Suprapubic skin (tissue), 4 donors: ENCODE measurements around the gene MAP3K1.

Experiments used
- EP300 ChIP-seq: sonication (generic); formaldehyde crosslinking; IDR thresholded peaks from one replicate; pipeline ENCODE4 v1.6.1; 2017; ENCODE audit warnings: antibody characterized with exemption
- POLR2A ChIP-seq, 2 donors: fragments of 450-650 bp; IDR thresholded peaks; one replicate each; pipeline ENCODE4 v1.6.1; 2017; ENCODE audit warnings: antibody characterized with exemption in 2 of 2, mild to moderate bottlenecking in 2 of 2, moderate library complexity in 2 of 2
- POLR2AphosphoS5 ChIP-seq, 3 donors: sonication (generic); formaldehyde crosslinking; IDR thresholded peaks; one replicate each; pipeline ENCODE4 v1.6.1; 2017; ENCODE audit warnings: antibody characterized with exemption in 3 of 3
- TF ChIP-seq, protein P1 (sequence below), 2 donors: fragments of 200-600 bp in 1 of 2; fragments of 450-650 bp in 1 of 2; sonication (generic) in 1 of 2; IDR thresholded peaks; one replicate each; pipeline ENCODE4 v1.5.1; 2016 to 2019; ENCODE audit warnings: antibody characterized with exemption in 2 of 2, mild to moderate bottlenecking in 1 of 2, moderate library complexity in 1 of 2

DNA sequence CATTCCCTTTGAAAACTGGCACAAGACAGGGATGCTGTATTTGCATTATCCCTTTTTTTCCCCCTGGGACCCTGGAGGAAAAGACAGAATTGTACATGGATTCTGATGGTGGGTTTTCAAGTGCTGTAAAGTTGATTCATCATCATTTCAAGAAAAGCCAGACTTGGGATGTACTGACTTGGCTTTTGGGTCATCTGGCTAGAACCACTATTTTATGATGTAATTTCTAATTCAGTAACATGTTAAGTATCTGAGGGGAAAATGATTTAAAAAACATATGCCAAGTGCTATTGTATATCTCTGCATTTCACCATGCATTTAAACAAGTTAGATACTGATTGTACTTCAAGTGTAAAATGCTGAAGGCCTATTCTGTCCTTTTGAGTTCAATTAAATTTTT, 15.2 kb upstream of the MAP3K1 start:
- no peak for TF ChIP-seq POLR2A (IDR thresholded peaks at IDR 0.05)
- TF ChIP-seq, protein P1, sequence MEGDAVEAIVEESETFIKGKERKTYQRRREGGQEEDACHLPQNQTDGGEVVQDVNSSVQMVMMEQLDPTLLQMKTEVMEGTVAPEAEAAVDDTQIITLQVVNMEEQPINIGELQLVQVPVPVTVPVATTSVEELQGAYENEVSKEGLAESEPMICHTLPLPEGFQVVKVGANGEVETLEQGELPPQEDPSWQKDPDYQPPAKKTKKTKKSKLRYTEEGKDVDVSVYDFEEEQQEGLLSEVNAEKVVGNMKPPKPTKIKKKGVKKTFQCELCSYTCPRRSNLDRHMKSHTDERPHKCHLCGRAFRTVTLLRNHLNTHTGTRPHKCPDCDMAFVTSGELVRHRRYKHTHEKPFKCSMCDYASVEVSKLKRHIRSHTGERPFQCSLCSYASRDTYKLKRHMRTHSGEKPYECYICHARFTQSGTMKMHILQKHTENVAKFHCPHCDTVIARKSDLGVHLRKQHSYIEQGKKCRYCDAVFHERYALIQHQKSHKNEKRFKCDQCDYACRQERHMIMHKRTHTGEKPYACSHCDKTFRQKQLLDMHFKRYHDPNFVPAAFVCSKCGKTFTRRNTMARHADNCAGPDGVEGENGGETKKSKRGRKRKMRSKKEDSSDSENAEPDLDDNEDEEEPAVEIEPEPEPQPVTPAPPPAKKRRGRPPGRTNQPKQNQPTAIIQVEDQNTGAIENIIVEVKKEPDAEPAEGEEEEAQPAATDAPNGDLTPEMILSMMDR (IDR thresholded peaks at IDR 0.05) = no peak
- no peak for TF ChIP-seq EP300
- TF ChIP-seq POLR2AphosphoS5 (IDR thresholded peaks at IDR 0.05) = no peak
